Measurements from ENCODE around the gene WASHC4.
"Not testable (repeated sequence)": the region's sequence is repeated elsewhere in the genome, so short reads cannot be mapped to it uniquely, and the experiment has no call there.

The WASHC4 gene

GRCh38 chr12:105167346-105167745 lies 59.8 kb downstream of the WASHC4 start:
- DNase-seq, result no peak

- DNase-seq, result peak in 1 of 2 donors; percentile 27
These were observed 60.5 kb downstream of the WASHC4 start for GRCh38 chr12:105168006-105168405.

- DNase-seq, result no peak
These were observed 62.6 kb downstream of the WASHC4 start for GRCh38 chr12:105170139-105170538.

GRCh38 chr12:105171691-105172436 lies 64.3 kb downstream of the WASHC4 start:
- no peak for DNase-seq

GRCh38 chr12:105175397-105175990 lies 68.0 kb downstream of the WASHC4 start:
- no peak for DNase-seq

- no peak for DNase-seq
These were observed 69.7 kb downstream of the WASHC4 start for GRCh38 chr12:105177208-105177607.

- DNase-seq, result not testable (repeated sequence)
These were observed 71.6 kb downstream of the WASHC4 start for GRCh38 chr12:105179114-105179513.

- not testable (repeated sequence) for DNase-seq
These were observed 75.9 kb downstream of the WASHC4 start for GRCh38 chr12:105183406-105183805.

- not testable (repeated sequence) for DNase-seq
These were observed 76.4 kb downstream of the WASHC4 start for GRCh38 chr12:105183976-105184375.

GRCh38 chr12:105189293-105189692 lies 81.8 kb downstream of the WASHC4 start:
- no peak for DNase-seq

- no peak for DNase-seq
These were observed 83.0 kb downstream of the WASHC4 start for GRCh38 chr12:105190530-105190929.

GRCh38 chr12:105192624-105193225 lies 85.2 kb downstream of the WASHC4 start:
- DNase-seq, result peak in 1 of 2 donors; percentile 8

- DNase-seq, result no peak
These were observed 87.4 kb downstream of the WASHC4 start for GRCh38 chr12:105194947-105195346.

- no peak for DNase-seq
These were observed 88.6 kb downstream of the WASHC4 start for GRCh38 chr12:105196090-105196489.

GRCh38 chr12:105198961-105199360 lies 91.4 kb downstream of the WASHC4 start:
- DNase-seq, result no peak

- no peak for DNase-seq
These were observed 92.9 kb downstream of the WASHC4 start for GRCh38 chr12:105200385-105200784.

GRCh38 chr12:105201299-105201698 lies 93.8 kb downstream of the WASHC4 start:
- peak in 1 of 2 donors; percentile 18 for DNase-seq

- no peak for DNase-seq
These were observed 94.7 kb downstream of the WASHC4 start for GRCh38 chr12:105202202-105202601.

- no peak for DNase-seq
These were observed 96.6 kb downstream of the WASHC4 start for GRCh38 chr12:105204127-105204526.

GRCh38 chr12:105204916-105205315 lies 97.4 kb downstream of the WASHC4 start:
- no peak for DNase-seq

- no peak for DNase-seq
These were observed 98.0 kb downstream of the WASHC4 start for GRCh38 chr12:105205322-105206048.

- DNase-seq, result no peak
These were observed 99.3 kb downstream of the WASHC4 start for GRCh38 chr12:105206686-105207374.

- no peak for DNase-seq
These were observed 101.6 kb downstream of the WASHC4 start for GRCh38 chr12:105209091-105209490.
